Measurements from ENCODE around the gene GSG1L. TPM values are rescaled to one million over a fixed set of nuclear protein-coding genes. Genes with fewer than 3 reads are reported as not detected.
"Not testable (repeated sequence)": the region's sequence is repeated elsewhere in the genome, so short reads cannot be mapped to it uniquely, and the experiment has no call there.

GSG1L gene
- total RNA-seq, 1 experiment from 2014 or later, result not detected

DNA sequence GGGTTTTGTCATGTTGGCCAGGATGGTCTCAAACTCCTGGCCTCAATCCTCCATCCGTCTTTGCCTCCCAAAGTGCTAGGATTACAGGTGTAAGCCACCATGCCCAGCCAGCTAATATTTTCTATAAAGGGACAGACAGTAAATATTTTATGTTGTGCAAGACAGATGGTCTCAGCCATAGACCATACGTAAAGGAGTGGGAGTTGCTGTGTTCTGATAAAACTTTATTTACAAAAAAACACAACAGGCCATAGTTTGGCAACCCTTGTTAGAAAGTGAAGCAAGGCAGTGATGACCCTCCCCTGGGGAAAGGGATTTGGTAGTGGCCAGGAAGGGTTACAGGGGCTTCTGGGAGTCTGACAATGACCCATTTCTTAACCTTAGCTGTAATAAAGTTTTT is 119.7 kb downstream of the GSG1L start:
- ChIA-PET CTCF (no interaction called here), POLR2A (ENCODE audit: unreplicated experiment) (no interaction called here)
- no peak overlapping the region for H3K4me3 ChIP-seq
- no TSS peak for BruUV-seq (replicated peaks)
- H3K79me2 ChIP-seq (ENCODE audit: low read depth), result no peaks in the 10 kb centered on the region
- TF ChIP-seq, protein P1, sequence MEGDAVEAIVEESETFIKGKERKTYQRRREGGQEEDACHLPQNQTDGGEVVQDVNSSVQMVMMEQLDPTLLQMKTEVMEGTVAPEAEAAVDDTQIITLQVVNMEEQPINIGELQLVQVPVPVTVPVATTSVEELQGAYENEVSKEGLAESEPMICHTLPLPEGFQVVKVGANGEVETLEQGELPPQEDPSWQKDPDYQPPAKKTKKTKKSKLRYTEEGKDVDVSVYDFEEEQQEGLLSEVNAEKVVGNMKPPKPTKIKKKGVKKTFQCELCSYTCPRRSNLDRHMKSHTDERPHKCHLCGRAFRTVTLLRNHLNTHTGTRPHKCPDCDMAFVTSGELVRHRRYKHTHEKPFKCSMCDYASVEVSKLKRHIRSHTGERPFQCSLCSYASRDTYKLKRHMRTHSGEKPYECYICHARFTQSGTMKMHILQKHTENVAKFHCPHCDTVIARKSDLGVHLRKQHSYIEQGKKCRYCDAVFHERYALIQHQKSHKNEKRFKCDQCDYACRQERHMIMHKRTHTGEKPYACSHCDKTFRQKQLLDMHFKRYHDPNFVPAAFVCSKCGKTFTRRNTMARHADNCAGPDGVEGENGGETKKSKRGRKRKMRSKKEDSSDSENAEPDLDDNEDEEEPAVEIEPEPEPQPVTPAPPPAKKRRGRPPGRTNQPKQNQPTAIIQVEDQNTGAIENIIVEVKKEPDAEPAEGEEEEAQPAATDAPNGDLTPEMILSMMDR (conservative IDR thresholded peaks at IDR 0.05), result no peak
- no peak for TF ChIP-seq EZH2 (IDR thresholded peaks at IDR 0.05; ENCODE audit: low read depth)
- H3K27ac ChIP-seq, result no peak overlapping the region
- no peaks in the 10 kb centered on the region for H3K9me2 ChIP-seq (ENCODE audit: insufficient read depth)
- H4K20me1 ChIP-seq (ENCODE audit: insufficient read depth), result no peaks in the 10 kb centered on the region
- DNase-seq, result no peak
- H3F3A ChIP-seq (ENCODE audit: insufficient read depth, low read depth), result no peaks in the 10 kb centered on the region
- no peaks in the 10 kb centered on the region for H3K36me3 ChIP-seq (ENCODE audit: low read depth)
- no peaks in the 10 kb centered on the region for H3K9me3 ChIP-seq (ENCODE audit: insufficient read depth, low read depth)
- H2AFZ ChIP-seq, result no peak overlapping the region
- intact Hi-C loops (cut with micrococcal nuclease; ENCODE audit: unreplicated experiment), result no loop called here
- H3K27me3 ChIP-seq (ENCODE audit: insufficient read depth, low read depth), result peaks cover 80% of the 10 kb centered on the region
- H3K4me2 ChIP-seq, result no peak overlapping the region
- no peaks in the 10 kb centered on the region for H3K4me1 ChIP-seq (replicated peaks; ENCODE audit: insufficient read depth)

GRCh38 chr16:27942071-27942470 is 121.4 kb downstream of the GSG1L start:
- H3F3A ChIP-seq (ENCODE audit: insufficient read depth, low read depth); DNase-seq; CTCF ChIA-PET; H3K4me1 ChIP-seq (replicated peaks; ENCODE audit: insufficient read depth); H3K79me2 ChIP-seq (ENCODE audit: low read depth); intact Hi-C loops (cut with micrococcal nuclease; ENCODE audit: unreplicated experiment); H3K9me2 ChIP-seq (ENCODE audit: insufficient read depth); H3K9me3 ChIP-seq (ENCODE audit: insufficient read depth, low read depth); H4K20me1 ChIP-seq (ENCODE audit: insufficient read depth); BruUV-seq (replicated peaks); H3K36me3 ChIP-seq (ENCODE audit: low read depth); H3K4me2 ChIP-seq; POLR2A ChIA-PET (ENCODE audit: unreplicated experiment); H3K4me3 ChIP-seq; H2AFZ ChIP-seq; H3K27ac ChIP-seq: not testable (repeated sequence)
- H3K27me3 ChIP-seq (ENCODE audit: insufficient read depth, low read depth), result peaks cover 82% of the 10 kb centered on the region

DNA sequence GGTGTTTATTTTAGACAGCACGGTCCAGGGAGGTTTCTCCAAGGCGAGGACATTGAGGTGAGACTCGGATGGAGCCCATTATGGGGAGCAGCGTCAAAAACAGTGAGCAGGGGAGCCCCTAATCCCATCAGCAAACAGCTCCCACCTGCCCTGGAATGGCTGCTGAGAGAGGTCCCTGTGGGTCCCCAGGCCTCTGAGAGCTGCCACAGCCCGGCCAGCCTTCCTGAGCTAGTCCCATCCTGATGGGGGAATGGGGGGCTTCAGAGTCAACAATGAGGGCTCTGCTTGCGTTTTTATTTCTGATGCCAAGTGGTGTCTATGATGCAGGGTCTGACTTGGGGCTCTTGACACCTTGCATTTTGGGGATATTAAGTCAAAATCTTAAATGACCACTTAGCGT is 128.4 kb downstream of the GSG1L start:
- Histone ChIP-seq H3K4me1 (replicated peaks; ENCODE audit: insufficient read depth) (no peaks in the 10 kb centered on the region), H3K79me2 (ENCODE audit: low read depth) (no peaks in the 10 kb centered on the region), H3K36me3 (ENCODE audit: low read depth) (no peaks in the 10 kb centered on the region), H3K27ac (no peak overlapping the region), H3K27me3 (ENCODE audit: insufficient read depth, low read depth) (peaks cover 92% of the 10 kb centered on the region), H3K4me3 (no peak overlapping the region), H2AFZ (no peak overlapping the region), H4K20me1 (ENCODE audit: insufficient read depth) (no peaks in the 10 kb centered on the region), H3K9me3 (ENCODE audit: insufficient read depth, low read depth) (no peaks in the 10 kb centered on the region), H3F3A (ENCODE audit: insufficient read depth, low read depth) (no peaks in the 10 kb centered on the region), H3K4me2 (no peak overlapping the region), H3K9me2 (ENCODE audit: insufficient read depth) (no peaks in the 10 kb centered on the region)
- intact Hi-C loops (cut with micrococcal nuclease; ENCODE audit: unreplicated experiment), result no loop called here
- ChIA-PET CTCF (no interaction called here), POLR2A (ENCODE audit: unreplicated experiment) (no interaction called here)
- TF ChIP-seq, protein P1 (conservative IDR thresholded peaks at IDR 0.05), result no peak
- no peak for TF ChIP-seq EZH2 (IDR thresholded peaks at IDR 0.05; ENCODE audit: low read depth)
- no TSS peak for BruUV-seq (replicated peaks)
- DNase-seq, result no peak

GRCh38 chr16:27932542-27933135 is 130.9 kb downstream of the GSG1L start:
- Histone ChIP-seq H3K27ac (no peak overlapping the region), H3K4me3 (no peak overlapping the region), H4K20me1 (ENCODE audit: insufficient read depth) (no peaks in the 10 kb centered on the region), H3K9me2 (ENCODE audit: insufficient read depth) (no peaks in the 10 kb centered on the region), H3K79me2 (ENCODE audit: low read depth) (no peaks in the 10 kb centered on the region), H3K4me2 (no peak overlapping the region), H3K36me3 (ENCODE audit: low read depth) (no peaks in the 10 kb centered on the region), H3K4me1 (replicated peaks; ENCODE audit: insufficient read depth) (no peaks in the 10 kb centered on the region), H3K9me3 (ENCODE audit: insufficient read depth, low read depth) (no peaks in the 10 kb centered on the region), H2AFZ (no peak overlapping the region), H3K27me3 (ENCODE audit: insufficient read depth, low read depth) (peaks cover 94% of the 10 kb centered on the region), H3F3A (ENCODE audit: insufficient read depth, low read depth) (no peaks in the 10 kb centered on the region)
- no peak for TF ChIP-seq EZH2 (IDR thresholded peaks at IDR 0.05; ENCODE audit: low read depth)
- TF ChIP-seq, protein P1 (conservative IDR thresholded peaks at IDR 0.05), result no peak
- no peak for DNase-seq
- ChIA-PET POLR2A (ENCODE audit: unreplicated experiment) (interaction anchor here (0.6 kb wide), 1 partner anchor 48 kb away, joined by 19 read pairs; no protein-coding TSS in a partner anchor), CTCF (no interaction called here)
- no TSS peak for BruUV-seq (replicated peaks)
- intact Hi-C loops (cut with micrococcal nuclease; ENCODE audit: unreplicated experiment), result no loop called here

All from PC-9 (cell line).